H9 (cell line): ENCODE data around the gene PSTPIP1. TPM values are rescaled to one million over a fixed set of nuclear protein-coding genes. Genes with fewer than 3 reads are reported as not detected.

Source experiments
- DNase-seq: peaks from one replicate; pipeline ENCODE4 v3.0.0-alpha.2; 2017
- H2AFZ ChIP-seq: one replicate; pipeline ENCODE4 v1.6.1; 2013; ENCODE audit warnings: mild to moderate bottlenecking, low read length, control low read depth, moderate library complexity
- H2AK5ac ChIP-seq: 2 replicates; pipeline ENCODE4 v1.6.1; 2013; ENCODE audit warnings: low read length, control low read depth, mixed read lengths; ENCODE audit not compliant: insufficient read length
- H2BK120ac ChIP-seq: one replicate; pipeline ENCODE4 v1.6.1; 2013; ENCODE audit warnings: low read depth, mild to moderate bottlenecking, low read length, control low read depth, inconsistent platforms; ENCODE audit not compliant: poor library complexity, severe bottlenecking
- H2BK12ac ChIP-seq: 2 replicates; pipeline ENCODE4 v1.6.1; 2013; ENCODE audit warnings: low read length, control low read depth, mixed read lengths, low read depth; ENCODE audit not compliant: insufficient read length
- H2BK15ac ChIP-seq: 2 replicates; pipeline ENCODE4 v1.6.1; 2013; ENCODE audit warnings: low read depth, low read length, control low read depth
- H2BK20ac ChIP-seq: one replicate; pipeline ENCODE4 v1.6.1; 2013; ENCODE audit warnings: low read depth, mild to moderate bottlenecking, low read length, control low read depth, inconsistent platforms; ENCODE audit not compliant: poor library complexity, severe bottlenecking
- H2BK5ac ChIP-seq: 2 replicates; pipeline ENCODE4 v1.6.1; 2013; ENCODE audit warnings: low read length, control low read depth, mixed read lengths; ENCODE audit not compliant: insufficient read length
- H3K14ac ChIP-seq: 2 replicates; pipeline ENCODE4 v1.6.1; 2013; ENCODE audit warnings: low read length, control low read depth; ENCODE audit not compliant: insufficient read depth
- H3K18ac ChIP-seq: 2 replicates; pipeline ENCODE4 v1.6.1; 2013; ENCODE audit warnings: low read depth, mild to moderate bottlenecking, mixed read lengths, low read length, control low read depth; ENCODE audit not compliant: insufficient read length
- H3K23ac ChIP-seq: 2 replicates; pipeline ENCODE4 v1.6.1; 2013; ENCODE audit warnings: low read length, control low read depth, mixed read lengths, low read depth; ENCODE audit not compliant: insufficient read length
- H3K23me2 ChIP-seq: 2 replicates; pipeline ENCODE4 v1.6.1; 2013; ENCODE audit warnings: low read depth, mild to moderate bottlenecking, mixed read lengths, low read length, control low read depth; ENCODE audit not compliant: insufficient read length, poor library complexity, severe bottlenecking
- H3K27ac ChIP-seq: 2 replicates; pipeline ENCODE4 v1.5.1; 2013; ENCODE audit warnings: low read length, control low read depth, mixed read lengths, low read depth; ENCODE audit not compliant: insufficient read length
- H3K27me3 ChIP-seq: 2 replicates; pipeline ENCODE4 v1.6.1; 2013; ENCODE audit warnings: low read length, control low read depth, inconsistent platforms; ENCODE audit not compliant: insufficient read depth
- H3K4ac ChIP-seq: 2 replicates; pipeline ENCODE4 v1.6.1; 2013; ENCODE audit warnings: low read depth, mild to moderate bottlenecking, control low read depth, inconsistent platforms, low read length, moderate library complexity
- H3K4me1 ChIP-seq: 2 replicates; pipeline ENCODE4 v1.6.1; 2013; ENCODE audit warnings: low read length, control low read depth, inconsistent platforms; ENCODE audit not compliant: insufficient read depth
- H3K4me2 ChIP-seq: 2 replicates; pipeline ENCODE4 v1.6.1; 2013; ENCODE audit warnings: low read length, control low read depth, mixed read lengths; ENCODE audit not compliant: insufficient read length, insufficient read depth
- H3K56ac ChIP-seq: 2 replicates; pipeline ENCODE4 v1.6.1; 2013; ENCODE audit warnings: low read depth, mild to moderate bottlenecking, mixed read lengths, low read length, control low read depth; ENCODE audit not compliant: insufficient read length
- H3K79me1 ChIP-seq: 2 replicates; pipeline ENCODE4 v1.6.1; 2013; ENCODE audit warnings: low read depth, mild to moderate bottlenecking, moderate library complexity, low read length, control low read depth, inconsistent platforms; ENCODE audit not compliant: insufficient read depth, poor library complexity, severe bottlenecking
- H3K79me2 ChIP-seq: 2 replicates; pipeline ENCODE4 v1.6.1; 2013; ENCODE audit warnings: low read length, control low read depth, inconsistent platforms; ENCODE audit not compliant: insufficient read depth
- H3K9ac ChIP-seq: 2 replicates; pipeline ENCODE4 v1.6.1; 2013; ENCODE audit warnings: low read length, control low read depth, mixed read lengths; ENCODE audit not compliant: insufficient read length; ENCODE audit errors: extremely low read depth
- H3K9me3 ChIP-seq: one replicate; pipeline ENCODE4 v1.6.1; 2013; ENCODE audit warnings: low read depth, low read length, inconsistent platforms; ENCODE audit not compliant: control insufficient read depth
- H3T11ph ChIP-seq: one replicate; pipeline ENCODE4 v1.6.1; 2013; ENCODE audit warnings: mild to moderate bottlenecking, low read length, control low read depth, inconsistent platforms
- H4K20me1 ChIP-seq: one replicate; pipeline ENCODE4 v1.6.1; 2013; ENCODE audit not compliant: control insufficient read depth, insufficient read length, insufficient read depth
- H4K5ac ChIP-seq: 2 replicates; pipeline ENCODE4 v1.6.1; 2013; ENCODE audit warnings: low read depth, mild to moderate bottlenecking, mixed read lengths, low read length, control low read depth; ENCODE audit not compliant: insufficient read length
- H4K8ac ChIP-seq: replicated peaks from 2 replicates; pipeline ENCODE4 v1.6.1; 2013; ENCODE audit warnings: low read length, control low read depth, mixed read lengths, low read depth; ENCODE audit not compliant: insufficient read length
- H4K91ac ChIP-seq: 2 replicates; pipeline ENCODE4 v1.6.1; 2013; ENCODE audit warnings: low read depth, mild to moderate bottlenecking, moderate library complexity, mixed read lengths, low read length, control low read depth; ENCODE audit not compliant: insufficient read length
- H3K27ac Mint-ChIP-seq, 3 experiments: 2 replicates in 2 of 3; 3 replicates in 1 of 3; pipeline ENCODE4 v1.8.0; 2020 to 2021; ENCODE audit warnings: mixed read lengths in 3 of 3, mild to moderate bottlenecking in 1 of 3, moderate library complexity in 1 of 3
- H3K27me3 Mint-ChIP-seq: 2 replicates; pipeline ENCODE4 v1.8.0; 2021; ENCODE audit warnings: low read depth, mild to moderate bottlenecking, moderate library complexity, mixed read lengths
- H3K36me3 Mint-ChIP-seq, 3 experiments: 2 replicates in 2 of 3; 3 replicates in 1 of 3; pipeline ENCODE4 v1.8.0; 2020 to 2021; ENCODE audit warnings: low read depth in 3 of 3, mixed read lengths in 3 of 3; ENCODE audit not compliant: insufficient read depth in 1 of 3
- H3K4me1 Mint-ChIP-seq, 2 experiments: 2 replicates each; pipeline ENCODE4 v1.8.0; 2020; ENCODE audit warnings: mixed read lengths in 2 of 2
- H3K4me3 Mint-ChIP-seq, 2 experiments: 2 replicates in 1 of 2; 3 replicates in 1 of 2; pipeline ENCODE4 v1.8.0; 2020 to 2021; ENCODE audit warnings: mild to moderate bottlenecking in 2 of 2, mixed read lengths in 2 of 2, moderate library complexity in 1 of 2
- H3K9me3 Mint-ChIP-seq, 2 experiments: 2 replicates in 1 of 2; 3 replicates in 1 of 2; pipeline ENCODE4 v1.8.0; 2020; ENCODE audit warnings: mild to moderate bottlenecking in 2 of 2, mixed read lengths in 2 of 2, moderate library complexity in 1 of 2
- WGBS: extraction: QIAGEN DNeasy Blood & Tissue Kit; methylation state at CpG from one replicate; pipeline ENCODE4 v1.1.7; 2013; ENCODE audit warnings: missing lambda C conversion rate, low lambda C conversion rate, mixed read lengths; ENCODE audit not compliant: insufficient read length; ENCODE audit errors: extremely low coverage; 5-methylcytosine and 5-hydroxymethylcytosine counted together
- total RNA-seq: library from RNA; stranded (reverse); gene quantifications from 2 replicates; pipeline ENCODE4 v1.2.1, GENCODE V29; 2021
- TF ChIP-seq, protein P1 (sequence below): fragments of 200-600 bp; sonication (generic); conservative IDR thresholded peaks from 3 replicates; pipeline ENCODE4 v1.8.0; 2021; ENCODE audit warnings: antibody characterized with exemption, mild to moderate bottlenecking

PSTPIP1 gene
- total RNA-seq, 1 experiment from 2014 or later, result 1.8 TPM

DNA sequence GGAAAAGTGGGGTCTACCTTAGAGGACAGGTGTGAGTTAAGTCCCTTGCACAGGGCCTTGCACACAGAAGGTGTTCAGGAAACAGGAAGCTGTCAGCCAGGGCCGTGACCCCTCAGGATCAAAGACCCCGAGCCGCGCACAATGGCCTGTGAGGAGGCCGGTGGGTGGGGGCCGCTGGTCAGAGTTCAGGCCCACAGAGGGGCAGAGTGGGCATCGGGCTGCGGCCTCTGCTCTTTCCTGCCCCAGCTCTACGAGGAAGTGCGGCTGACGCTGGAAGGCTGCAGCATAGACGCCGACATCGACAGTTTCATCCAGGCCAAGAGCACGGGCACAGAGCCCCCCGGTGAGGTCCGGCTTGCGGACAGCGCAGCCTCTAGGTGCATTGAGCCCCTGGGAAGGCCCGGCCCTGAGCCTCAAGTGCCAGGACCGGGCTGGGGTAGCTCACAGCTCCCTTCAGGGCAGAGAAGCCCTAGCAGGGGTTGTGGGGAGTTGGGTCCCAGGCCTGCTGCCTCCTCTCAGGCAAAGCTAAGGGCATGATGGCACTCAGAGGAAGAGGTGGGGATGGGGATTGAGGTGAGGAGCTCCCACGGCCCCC, 37.2 kb downstream of the PSTPIP1 start:
- Histone ChIP-seq H3K18ac (no peak overlapping the region), H3K79me1 (no peaks in the 10 kb centered on the region), H3K79me2 (no peaks in the 10 kb centered on the region), H3K56ac (no peak overlapping the region), H4K5ac (no peak overlapping the region), H3K23ac (no peak overlapping the region), H3T11ph (no peak overlapping the region), H2BK12ac (no peak overlapping the region), H3K4me1 (no peaks in the 10 kb centered on the region), H3K4ac (no peak overlapping the region), H2BK20ac (no peak overlapping the region), H4K20me1 (no peaks in the 10 kb centered on the region), H3K27me3 (no peaks in the 10 kb centered on the region), H3K27ac (no peak overlapping the region), H3K9me3 (no peaks in the 10 kb centered on the region), H3K4me2 (no peak overlapping the region), H4K8ac (no peak overlapping the region), H2BK120ac (no peak overlapping the region), H2BK5ac (no peak overlapping the region), H2AFZ (no peak overlapping the region), H3K23me2 (no peaks in the 10 kb centered on the region), H3K14ac (no peak overlapping the region), H3K9ac (no peak overlapping the region), H2BK15ac (no peak overlapping the region), H4K91ac (no peak overlapping the region), H2AK5ac (no peak overlapping the region)
- Mint-ChIP-seq H3K36me3 (peaks cover under 1 to 6% (median 2%) of the 10 kb centered on the region in 3 experiments; a peak in 4 of 7 replicates), H3K27me3 (no peaks in the 10 kb centered on the region; the same call in none of the 2 replicates), H3K4me3 (no peak overlapping the region), H3K9me3 (peaks cover under 1 to 2% of the 10 kb centered on the region in 2 experiments; a peak in 4 of 5 replicates), H3K4me1 (peaks cover 13 to 27% of the 10 kb centered on the region in 2 experiments), H3K27ac (0 out of 7 replicates have a peak overlapping the region, but pooled peaks of 1 of the 3 experiments have one; percentile 63)
- WGBS, result no CpG with 5 or more reads among the region's 22 CpGs
- DNase-seq, result peak; percentile 25
- TF ChIP-seq, protein P1, sequence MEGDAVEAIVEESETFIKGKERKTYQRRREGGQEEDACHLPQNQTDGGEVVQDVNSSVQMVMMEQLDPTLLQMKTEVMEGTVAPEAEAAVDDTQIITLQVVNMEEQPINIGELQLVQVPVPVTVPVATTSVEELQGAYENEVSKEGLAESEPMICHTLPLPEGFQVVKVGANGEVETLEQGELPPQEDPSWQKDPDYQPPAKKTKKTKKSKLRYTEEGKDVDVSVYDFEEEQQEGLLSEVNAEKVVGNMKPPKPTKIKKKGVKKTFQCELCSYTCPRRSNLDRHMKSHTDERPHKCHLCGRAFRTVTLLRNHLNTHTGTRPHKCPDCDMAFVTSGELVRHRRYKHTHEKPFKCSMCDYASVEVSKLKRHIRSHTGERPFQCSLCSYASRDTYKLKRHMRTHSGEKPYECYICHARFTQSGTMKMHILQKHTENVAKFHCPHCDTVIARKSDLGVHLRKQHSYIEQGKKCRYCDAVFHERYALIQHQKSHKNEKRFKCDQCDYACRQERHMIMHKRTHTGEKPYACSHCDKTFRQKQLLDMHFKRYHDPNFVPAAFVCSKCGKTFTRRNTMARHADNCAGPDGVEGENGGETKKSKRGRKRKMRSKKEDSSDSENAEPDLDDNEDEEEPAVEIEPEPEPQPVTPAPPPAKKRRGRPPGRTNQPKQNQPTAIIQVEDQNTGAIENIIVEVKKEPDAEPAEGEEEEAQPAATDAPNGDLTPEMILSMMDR, result no peak
